GM13977 (cell line): ENCODE results near the gene CDPF1.

ENCODE experiments used
- DNase-seq: peaks from one replicate; pipeline ENCODE4 v3.0.0; 2012; ENCODE audit warnings: low spot score
- CTCF ChIP-seq: IDR thresholded peaks from 2 replicates; pipeline ENCODE4 v1.5.1; 2012; ENCODE audit warnings: mild to moderate bottlenecking, control low read depth; ENCODE audit not compliant: insufficient read depth; ENCODE audit errors: extremely low read depth, missing control alignments
- in situ Hi-C: fragments of 300-500 bp; cut with MboI; formaldehyde crosslinking; loops from one replicate; pipeline ENCODE4 v1.12.0; 2022; ENCODE audit warnings: low sequenced_read_pairs, low pct_unique_long_range_greater_than_20kb, mixed read lengths, inconsistent platforms; ENCODE audit not compliant: unreplicated experiment

CDPF1 gene

GRCh38 chr22:46250035-46250782 lies at the start of gene CDPF1:
Gene CDPF1, minus strand, starts transcription at chr22:46250293. Its CDS starts 2,009 bp downstream, at chr22:46248284.
- TF ChIP-seq CTCF: peak; percentile 24
- in situ Hi-C loops: no loop called here
- DNase-seq: peak; percentile 96

- in situ Hi-C loops: no loop called here
- no peak for TF ChIP-seq CTCF
- no peak for DNase-seq
Measured at GRCh38 chr22:46299101-46299500, 49.0 kb upstream of the CDPF1 start.

- TF ChIP-seq CTCF: no peak
- in situ Hi-C loops: no loop called here
- DNase-seq: no peak
Measured at GRCh38 chr22:46297151-46297812, 47.2 kb upstream of the CDPF1 start.

- DNase-seq: peak; percentile 99
- in situ Hi-C loops: no loop called here
Measured at GRCh38 chr22:46296257-46297150, 46.4 kb upstream of the CDPF1 start, which contains the start of gene GTSE1. Gene GTSE1, plus strand, starts transcription at chr22:46296870. Its CDS starts 531 bp downstream, at chr22:46297401.

GRCh38 chr22:46295277-46295971 lies 45.3 kb upstream of the CDPF1 start:
- no peak for TF ChIP-seq CTCF
- DNase-seq: no peak
- in situ Hi-C loops: no loop called here

More at GRCh38 chr22:46296257-46297150, 46.4 kb upstream of the CDPF1 start, which contains the start of gene GTSE1:
- TF ChIP-seq CTCF: peak; percentile 34
